HepG2 (cell line): ENCODE results near the gene RAP1A. TPM values are rescaled to one million over a fixed set of nuclear protein-coding genes. Genes with fewer than 3 reads are reported as not detected.

Experiments used
- ATAC-seq: fragments of 200-7000 bp; cut with Tn5 transposase; 3 replicates; pipeline ENCODE4 v1.9.1; 2020; ENCODE audit warnings: mild to moderate bottlenecking, moderate library complexity
- BruUV-seq: library from RNA; stranded (reverse); fragments of 400-500 nt; replicated peaks from 2 replicates; lab custom pipeline; 2021; lab: Mats Ljungman, UMichigan
- CTCF ChIA-PET: fragments of 300-600 bp; formaldehyde crosslinking; extraction: SDS; loops from one replicate; lab custom pipeline; 2021; ENCODE audit warnings: low total read pairs, inconsistent platforms, low intra/inter-chr PET ratio; lab: Yijun Ruan, JAX
- POLR2A ChIA-PET: fragments of 350-600 bp; sonication (Branson Sonifier 250); formaldehyde crosslinking; loops from one replicate; lab custom pipeline; 2020; ENCODE audit warnings: antibody characterized with exemption, inconsistent platforms; lab: Yijun Ruan, JAX
- DNase-seq: peaks from one replicate; pipeline ENCODE4 v3.0.0-alpha.2; 2015; ENCODE audit warnings: low spot score
- FAIRE-seq: peaks from 3 replicates; lab custom pipeline; 2011; peaks lifted over from hg19 to GRCh38; lab: Jason Lieb, UNC
- H2AFZ ChIP-seq: one replicate; pipeline ENCODE4 v1.6.1; 2011; ENCODE audit warnings: low read length, inconsistent platforms
- H3K27ac ChIP-seq: fragments of 300-600 bp; 3 replicates; pipeline ENCODE4 v1.8.0; 2011; ENCODE audit warnings: mixed run types, mild to moderate bottlenecking, mixed read lengths, low read length, inconsistent platforms; ENCODE audit not compliant: insufficient read depth; ENCODE audit errors: extremely low read length
- H3K27me3 ChIP-seq, 2 experiments: fragments of 200-600 bp in 1 of 2; 2 replicates in 1 of 2; 3 replicates in 1 of 2; pipeline versions ENCODE4 v1.6.0 to v1.8.0; 2011; ENCODE audit warnings: low read length in 2 of 2, mild to moderate bottlenecking in 2 of 2, moderate library complexity in 2 of 2, inconsistent platforms in 1 of 2; ENCODE audit not compliant: insufficient read depth in 2 of 2, control insufficient read depth in 1 of 2
- H3K36me3 ChIP-seq, 2 experiments: fragments of 200-600 bp in 1 of 2; replicated peaks in 1 of 2; 2 replicates in 1 of 2; 3 replicates in 1 of 2; pipeline versions ENCODE4 v1.5.1 to v1.8.0; 2011; ENCODE audit warnings: low read length in 2 of 2, inconsistent platforms in 1 of 2; ENCODE audit not compliant: insufficient read depth in 2 of 2, control insufficient read depth in 1 of 2
- H3K4me1 ChIP-seq: 2 replicates; pipeline ENCODE4 v1.5.1; 2012; ENCODE audit warnings: low read length, inconsistent platforms; ENCODE audit not compliant: insufficient read depth
- H3K4me2 ChIP-seq: 2 replicates; pipeline ENCODE4 v1.6.0; 2011; ENCODE audit warnings: low read depth, low read length, inconsistent platforms
- H3K4me3 ChIP-seq, 3 experiments: fragments of 200-600 bp in 1 of 3; sonication (generic), shearing (Covaris generic) in 1 of 3; replicated peaks in 1 of 3; 2 replicates each; pipeline ENCODE4 v1.5.1; 2011 to 2016; ENCODE audit warnings: low read length in 3 of 3, inconsistent platforms in 2 of 3, low read depth in 2 of 3, mild to moderate bottlenecking in 2 of 3, control low read depth in 1 of 3, mixed read lengths in 1 of 3; ENCODE audit not compliant: insufficient read depth in 1 of 3
- H3K79me2 ChIP-seq: one replicate; pipeline ENCODE4 v1.6.1; 2011; ENCODE audit warnings: low read length, inconsistent platforms; ENCODE audit not compliant: insufficient read depth
- H3K9ac ChIP-seq: 2 replicates; pipeline ENCODE4 v1.6.0; 2011; ENCODE audit warnings: mild to moderate bottlenecking, low read depth, low read length, inconsistent platforms; ENCODE audit not compliant: insufficient read depth
- H3K9me3 ChIP-seq: 2 replicates; pipeline ENCODE4 v1.5.1; 2012; ENCODE audit warnings: mild to moderate bottlenecking, low read length
- H4K20me1 ChIP-seq: 2 replicates; pipeline ENCODE4 v1.6.0; 2011; ENCODE audit warnings: inconsistent platforms, mild to moderate bottlenecking, low read length, moderate library complexity; ENCODE audit not compliant: insufficient read depth
- ARNT ChIP-seq: fragments of 450-650 bp; IDR thresholded peaks from 2 replicates; pipeline ENCODE4 v1.6.1; 2017
- GATAD2A ChIP-seq: IDR thresholded peaks from 2 replicates; pipeline ENCODE4 v1.6.1; 2016
- HDAC2 ChIP-seq: sonication (generic); formaldehyde crosslinking; IDR thresholded peaks from 2 replicates; pipeline ENCODE4 v1.4.0; 2020; ENCODE audit warnings: missing genetic modification reagents
- HMG20A ChIP-seq: IDR thresholded peaks from 2 replicates; pipeline ENCODE4 v1.6.1; 2016; ENCODE audit warnings: borderline replicate concordance
- KLF9 ChIP-seq: IDR thresholded peaks from 2 replicates; pipeline ENCODE4 v1.6.1; 2016; ENCODE audit warnings: low read depth
- MATR3 ChIP-seq: sonication (generic); formaldehyde crosslinking; IDR thresholded peaks from 2 replicates; pipeline ENCODE4 v1.4.0; 2020; ENCODE audit warnings: missing genetic modification reagents
- NAIF1 ChIP-seq: sonication (generic); formaldehyde crosslinking; IDR thresholded peaks from 2 replicates; pipeline ENCODE4 v1.5.0; 2020; ENCODE audit warnings: mild to moderate bottlenecking, missing genetic modification reagents, borderline replicate concordance
- NKX3-1 ChIP-seq: sonication (generic); formaldehyde crosslinking; IDR thresholded peaks from 2 replicates; pipeline ENCODE4 v1.5.0; 2020; ENCODE audit warnings: missing genetic modification reagents
- NR3C1 ChIP-seq: sonication (generic); formaldehyde crosslinking; IDR thresholded peaks from 2 replicates; pipeline ENCODE4 v1.4.0; 2020; ENCODE audit warnings: missing genetic modification reagents
- SETDB1 ChIP-seq: sonication (generic); formaldehyde crosslinking; IDR thresholded peaks from 2 replicates; pipeline ENCODE4 v1.5.1; 2020; ENCODE audit warnings: missing genetic modification reagents, mild to moderate bottlenecking, borderline replicate concordance
- SKI ChIP-seq: fragments of 450-650 bp; IDR thresholded peaks from one replicate; pipeline ENCODE4 v1.6.1; 2018; ENCODE audit warnings: mild to moderate bottlenecking; ENCODE audit not compliant: partially characterized antibody
- SNRNP70 ChIP-seq: fragments of 200-400 bp; formaldehyde crosslinking; IDR thresholded peaks from 2 replicates; pipeline ENCODE4 v1.6.1; 2017; ENCODE audit warnings: mild to moderate bottlenecking, low read depth, low read length, moderate library complexity
- TIGD3 ChIP-seq: sonication (generic); formaldehyde crosslinking; IDR thresholded peaks from 2 replicates; pipeline ENCODE4 v1.5.1; 2020; ENCODE audit warnings: mild to moderate bottlenecking, missing genetic modification reagents, borderline replicate concordance
- TRAFD1 ChIP-seq: sonication (generic); formaldehyde crosslinking; IDR thresholded peaks from 2 replicates; pipeline ENCODE4 v1.5.1; 2020; ENCODE audit warnings: missing genetic modification reagents, mild to moderate bottlenecking, borderline replicate concordance
- ZNF33B ChIP-seq: sonication (generic); formaldehyde crosslinking; IDR thresholded peaks from 2 replicates; pipeline ENCODE4 v1.5.1; 2020; ENCODE audit warnings: mild to moderate bottlenecking, missing genetic modification reagents
- ZNF770 ChIP-seq: sonication (generic); formaldehyde crosslinking; IDR thresholded peaks from 2 replicates; pipeline ENCODE4 v1.5.0; 2020; ENCODE audit warnings: mild to moderate bottlenecking, missing genetic modification reagents
- ZNF773 ChIP-seq: sonication (generic); formaldehyde crosslinking; IDR thresholded peaks from 2 replicates; pipeline ENCODE4 v1.4.0; 2020; ENCODE audit warnings: missing genetic modification reagents, borderline replicate concordance
- ZZZ3 ChIP-seq: sonication (generic); formaldehyde crosslinking; IDR thresholded peaks from 2 replicates; pipeline ENCODE4 v1.4.0; 2020; ENCODE audit warnings: missing genetic modification reagents, mild to moderate bottlenecking, borderline replicate concordance
- WGBS: methylation state at CpG from one replicate; pipeline ENCODE4 v1.1.6; 2017; ENCODE audit warnings: low lambda C conversion rate; 5-methylcytosine and 5-hydroxymethylcytosine counted together
- in situ Hi-C: cut with HindIII; loops from 2 replicates; pipeline ENCODE4 v1.10.0; 2017; ENCODE audit warnings: low pct_unique_long_range_greater_than_20kb; ENCODE audit not compliant: extremely low pct_ligation_motif_present
- intact Hi-C: fragments of 100-400 bp; cut with micrococcal nuclease; formaldehyde crosslinking; loops from one replicate; pipeline ENCODE4 v1.10.0; 2022; ENCODE audit not compliant: unreplicated experiment
- polyA plus RNA-seq, 8 experiments: library from polyadenylated mRNA; depleted of rRNA in 3 of 8; stranded (reverse) in 7 of 8; unstranded in 1 of 8; fragments of >200 nt; fragmentation: Illumina TruSeq in 4 of 8; extraction: Trizol in 4 of 8; gene quantifications; 2 replicates each; pipeline versions ENCODE4 v1.2.1 to v1.2.3, GENCODE V29; 2011 to 2016; ENCODE audit warnings: low read depth in 4 of 8, missing spikeins in 1 of 8, mixed read lengths in 1 of 8; ENCODE audit not compliant: insufficient read depth in 1 of 8
- total RNA-seq, 5 experiments: library from RNA; depleted of rRNA; stranded (reverse); fragments of >200 nt; fragmentation: Illumina TruSeq; extraction: Trizol; gene quantifications; 2 replicates each; pipeline ENCODE4 v1.2.3, GENCODE V29; 2016; ENCODE audit warnings: low read depth in 1 of 5
- TF ChIP-seq, protein P1 (sequence below): sonication (generic); formaldehyde crosslinking; IDR thresholded peaks from 2 replicates; pipeline ENCODE4 v1.5.1; 2020; ENCODE audit warnings: mild to moderate bottlenecking, missing genetic modification reagents, moderate library complexity
- TF ChIP-seq, protein P2 (sequence below): sonication (generic); formaldehyde crosslinking; IDR thresholded peaks from 2 replicates; pipeline ENCODE4 v1.5.0; 2020; ENCODE audit warnings: missing genetic modification reagents

RAP1A gene
- total and polyA plus RNA-seq, 2 of the 13 experiments (the other 11 are each of a cell fraction or from before 2014, with no cell fraction given): 19.0 to 20.7 TPM

GRCh38 chr1:111630567-111630966, 11.0 kb downstream of the RAP1A start:
- ATAC-seq: no peak
- POLR2A ChIA-PET: no interaction called here
- Histone ChIP-seq H4K20me1 (0 out of 2 replicates have a peak, but pooled peaks cover 3% of the 10 kb centered on the region), H3K79me2 (peaks cover 85% of the 10 kb centered on the region), H3K4me3 (no peak overlapping the region)
- no peak for TF ChIP-seq ZZZ3 (CRISPR knock-in tag)
- no peak for TF ChIP-seq NKX3-1
- TF ChIP-seq HMG20A (CRISPR knock-in tag): no peak
- TF ChIP-seq TIGD3: no peak
- TF ChIP-seq, protein P1, sequence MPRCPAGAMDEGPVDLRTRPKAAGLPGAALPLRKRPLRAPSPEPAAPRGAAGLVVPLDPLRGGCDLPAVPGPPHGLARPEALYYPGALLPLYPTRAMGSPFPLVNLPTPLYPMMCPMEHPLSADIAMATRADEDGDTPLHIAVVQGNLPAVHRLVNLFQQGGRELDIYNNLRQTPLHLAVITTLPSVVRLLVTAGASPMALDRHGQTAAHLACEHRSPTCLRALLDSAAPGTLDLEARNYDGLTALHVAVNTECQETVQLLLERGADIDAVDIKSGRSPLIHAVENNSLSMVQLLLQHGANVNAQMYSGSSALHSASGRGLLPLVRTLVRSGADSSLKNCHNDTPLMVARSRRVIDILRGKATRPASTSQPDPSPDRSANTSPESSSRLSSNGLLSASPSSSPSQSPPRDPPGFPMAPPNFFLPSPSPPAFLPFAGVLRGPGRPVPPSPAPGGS (CRISPR knock-in tag): no peak
- no peak for TF ChIP-seq MATR3
- no peak for TF ChIP-seq SKI
- no peak for TF ChIP-seq NAIF1 (CRISPR knock-in tag)
- no peak for TF ChIP-seq ZNF33B (CRISPR knock-in tag)
- no peak for TF ChIP-seq HDAC2 (CRISPR knock-in tag)
- TF ChIP-seq NR3C1 (CRISPR knock-in tag): no peak
- TF ChIP-seq, protein P2, sequence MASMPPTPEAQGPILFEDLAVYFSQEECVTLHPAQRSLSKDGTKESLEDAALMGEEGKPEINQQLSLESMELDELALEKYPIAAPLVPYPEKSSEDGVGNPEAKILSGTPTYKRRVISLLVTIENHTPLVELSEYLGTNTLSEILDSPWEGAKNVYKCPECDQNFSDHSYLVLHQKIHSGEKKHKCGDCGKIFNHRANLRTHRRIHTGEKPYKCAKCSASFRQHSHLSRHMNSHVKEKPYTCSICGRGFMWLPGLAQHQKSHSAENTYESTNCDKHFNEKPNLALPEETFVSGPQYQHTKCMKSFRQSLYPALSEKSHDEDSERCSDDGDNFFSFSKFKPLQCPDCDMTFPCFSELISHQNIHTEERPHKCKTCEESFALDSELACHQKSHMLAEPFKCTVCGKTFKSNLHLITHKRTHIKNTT (CRISPR knock-in tag): no peak
- TF ChIP-seq TRAFD1 (CRISPR knock-in tag): no peak
- TF ChIP-seq GATAD2A (CRISPR knock-in tag): no peak
- TF ChIP-seq KLF9 (CRISPR knock-in tag): no peak
- no peak for TF ChIP-seq ARNT
- TF ChIP-seq ZNF773 (CRISPR knock-in tag): no peak
- TF ChIP-seq SETDB1 (CRISPR knock-in tag): no peak
- no peak for TF ChIP-seq SNRNP70
- TF ChIP-seq ZNF770 (CRISPR knock-in tag): no peak
- TF ChIP-seq, all 625 proteins: peak for 0
- Histone ChIP-seq H3K36me3 (no peaks in the 10 kb centered on the region), H3K4me1 (peaks cover 17% of the 10 kb centered on the region; the same call in 1 of the 2 replicates), H3K9me3 (no peaks in the 10 kb centered on the region), H3K27me3 (no peaks in the 10 kb centered on the region), H2AFZ (no peak overlapping the region), H3K4me2 (no peak overlapping the region), H3K9ac (no peak overlapping the region), H3K27ac (no peak overlapping the region)
- FAIRE-seq (no peak), DNase-seq (no peak)
- no TSS peak for BruUV-seq
- in situ Hi-C loops: no loop called here
- CTCF ChIA-PET: no interaction called here
- 86% methylated on average over 2 of the region's 2 CpGs for WGBS
- intact Hi-C loops: no loop called here
